GM19372 (cell line): Measurements from ENCODE around the gene TBC1D32.
"Not testable (repeated sequence)": the region's sequence is repeated elsewhere in the genome, so short reads cannot be mapped to it uniquely, and the experiment has no call there.

ENCODE experiments used
- ATAC-seq: cut with Tn5 transposase; IDR thresholded peaks from one replicate; pipeline ENCODE4 v1.9.1; 2021; ENCODE audit warnings: mild to moderate bottlenecking, low read depth, moderate library complexity; ENCODE audit not compliant: unreplicated experiment

TBC1D32 gene

DNA sequence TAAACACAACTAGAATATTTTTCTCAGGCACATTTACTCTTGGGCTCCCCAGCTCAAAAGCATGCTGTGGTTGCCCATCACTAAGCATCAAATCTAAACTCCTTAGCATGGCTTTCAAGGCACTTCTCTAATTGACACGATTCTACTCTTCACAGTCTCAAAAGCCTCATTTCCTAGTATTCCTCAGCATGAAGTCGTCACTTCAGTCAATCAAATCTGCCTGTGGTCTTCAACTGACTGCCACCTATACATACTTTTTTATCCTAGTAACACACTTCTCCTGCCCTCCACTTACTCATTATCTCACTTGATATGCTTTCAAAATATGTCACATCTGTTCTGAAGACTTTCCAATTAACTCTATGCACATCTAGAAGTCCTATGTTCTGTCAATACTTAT lies 110.3 kb downstream of the TBC1D32 start:
- no peak for ATAC-seq

- no peak for ATAC-seq
Measured at GRCh38 chr6:121223212-121223611, 111.1 kb downstream of the TBC1D32 start.

DNA sequence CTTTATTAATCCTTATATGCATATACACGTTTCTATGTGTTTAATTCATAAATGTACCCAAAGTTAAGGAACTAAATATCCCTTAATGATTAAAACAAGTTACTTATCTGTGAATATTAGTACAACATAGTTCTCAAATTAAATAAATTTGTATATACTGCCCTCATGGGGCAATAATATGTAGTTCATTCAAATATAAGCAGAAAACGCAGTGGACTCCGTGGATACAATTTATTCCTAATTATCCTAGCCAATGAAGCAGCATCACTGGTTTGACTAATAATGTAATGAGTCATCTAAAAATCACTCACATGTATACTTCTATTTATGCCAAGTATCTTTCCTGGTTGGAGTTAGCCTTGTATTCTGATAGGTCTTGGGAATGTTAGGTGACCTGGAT lies 111.6 kb downstream of the TBC1D32 start:
- no peak for ATAC-seq

GRCh38 chr6:121216928-121217327 lies 117.4 kb downstream of the TBC1D32 start:
- no peak for ATAC-seq

GRCh38 chr6:121213341-121213740 lies 120.9 kb downstream of the TBC1D32 start:
- ATAC-seq, result not testable (repeated sequence)

- no peak for ATAC-seq
Measured at GRCh38 chr6:121210943-121211342, 123.3 kb downstream of the TBC1D32 start.

GRCh38 chr6:121205569-121205968 lies 128.7 kb downstream of the TBC1D32 start:
- no peak for ATAC-seq

DNA sequence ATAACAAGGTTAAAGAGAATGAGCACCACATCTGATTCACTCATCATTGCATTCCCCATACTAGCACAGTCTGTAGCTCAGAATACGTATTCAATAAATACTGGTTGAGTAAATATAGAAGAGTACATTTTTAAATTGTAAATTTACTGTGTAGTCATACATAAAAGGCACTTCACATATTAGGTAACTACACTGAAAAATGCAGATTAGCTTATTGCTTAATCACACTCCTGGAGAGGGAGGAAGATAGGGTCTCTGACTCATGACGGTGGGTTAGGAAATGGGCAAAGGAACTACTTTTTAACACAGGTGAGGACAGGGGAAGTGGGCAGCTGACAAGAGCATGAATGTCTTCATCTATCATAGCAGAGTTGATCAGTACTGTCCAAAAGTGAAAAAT lies 133.2 kb downstream of the TBC1D32 start:
- no peak for ATAC-seq

DNA sequence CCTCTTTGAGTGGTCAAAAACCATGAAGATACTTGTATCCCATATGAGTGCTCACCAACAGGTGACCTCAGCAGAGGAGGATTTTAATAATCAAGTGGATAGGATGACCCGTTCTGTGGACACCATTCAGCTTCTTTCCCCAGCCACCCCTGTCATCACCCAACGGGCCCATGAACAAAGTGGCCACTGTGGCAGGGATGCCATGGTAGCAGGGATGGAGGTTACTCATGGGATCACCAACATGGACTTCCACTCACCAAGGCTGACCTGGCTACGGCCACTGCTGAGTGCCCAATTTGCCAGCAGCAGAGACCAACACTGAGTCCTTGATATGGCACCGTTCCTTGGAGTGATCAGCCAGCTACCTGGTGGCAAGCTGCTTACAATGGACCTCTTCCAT lies 138.2 kb downstream of the TBC1D32 start:
- not testable (repeated sequence) for ATAC-seq

- no peak for ATAC-seq
Measured at GRCh38 chr6:121190122-121190521, 144.2 kb downstream of the TBC1D32 start.

DNA sequence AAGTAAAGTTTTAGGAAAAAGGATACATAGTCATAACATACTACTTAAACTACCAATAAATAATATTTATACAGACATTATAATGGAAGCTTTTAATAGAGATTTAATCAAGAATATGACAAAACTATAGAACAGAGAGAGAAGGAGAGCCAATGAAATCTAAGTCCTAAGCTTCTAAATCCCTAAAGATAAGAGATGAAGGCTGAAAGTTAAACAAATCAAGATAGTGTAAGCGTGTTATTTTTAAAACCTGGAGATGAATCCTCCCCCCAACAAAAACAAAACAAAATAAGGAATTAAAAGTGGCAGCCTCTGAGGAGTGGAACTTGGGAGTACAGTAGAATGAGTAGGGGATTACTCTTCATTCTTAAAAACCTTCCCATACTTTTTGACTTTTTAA lies 145.9 kb downstream of the TBC1D32 start:
- no peak for ATAC-seq

GRCh38 chr6:121187833-121188200 lies 146.5 kb downstream of the TBC1D32 start:
- no peak for ATAC-seq

DNA sequence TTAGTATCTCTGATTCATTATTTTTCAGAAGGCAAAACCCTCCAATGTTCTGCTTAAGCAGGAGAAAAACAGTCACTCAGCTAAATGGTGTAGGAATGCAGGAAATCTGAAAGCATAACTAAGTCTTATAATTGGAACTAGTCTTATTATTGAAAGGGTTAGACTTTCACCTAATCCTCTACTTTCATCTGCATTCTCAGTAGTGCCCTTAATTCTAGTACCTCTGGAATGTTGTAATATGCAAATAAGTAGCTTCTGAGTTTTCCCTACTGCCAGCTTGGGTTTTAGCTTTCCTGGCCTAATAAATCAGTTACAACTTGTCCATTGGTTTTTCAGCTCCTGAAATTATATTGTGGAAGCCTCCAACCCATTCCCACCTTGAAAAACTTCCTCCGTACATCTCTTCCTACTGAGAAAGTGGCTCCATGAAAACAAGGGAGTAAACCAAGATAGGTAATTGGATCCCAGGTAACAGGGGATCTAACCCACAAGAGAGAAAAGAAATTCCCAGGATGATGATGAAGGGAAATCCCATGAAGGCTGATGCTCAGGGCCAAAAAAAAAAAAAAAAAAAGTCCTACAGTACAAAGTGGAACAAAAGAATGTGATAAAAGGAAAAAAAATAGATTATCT lies 147.0 kb downstream of the TBC1D32 start:
- ATAC-seq, result no peak

DNA sequence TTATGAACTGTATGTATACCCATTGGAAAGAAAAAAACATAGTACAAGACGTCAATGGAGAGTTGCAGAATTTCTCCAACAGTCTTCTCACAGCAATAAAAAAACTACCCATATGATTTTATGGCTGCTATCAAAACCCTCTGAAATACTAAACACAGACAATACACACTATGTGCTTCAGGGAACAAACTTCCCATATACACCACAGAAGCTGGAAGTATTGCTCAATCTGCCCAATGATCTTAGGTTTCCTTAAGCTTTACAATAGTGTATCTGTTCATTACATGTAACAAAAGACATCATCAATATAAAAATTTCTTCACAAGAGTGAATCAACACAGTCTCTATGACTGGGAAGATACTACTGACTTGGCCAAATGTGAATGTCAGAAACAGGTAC lies 150.5 kb downstream of the TBC1D32 start:
- ATAC-seq, result no peak

GRCh38 chr6:121175827-121176226 lies 158.5 kb downstream of the TBC1D32 start:
- ATAC-seq, result no peak

GRCh38 chr6:121172451-121172850 lies 161.8 kb downstream of the TBC1D32 start:
- not testable (repeated sequence) for ATAC-seq

DNA sequence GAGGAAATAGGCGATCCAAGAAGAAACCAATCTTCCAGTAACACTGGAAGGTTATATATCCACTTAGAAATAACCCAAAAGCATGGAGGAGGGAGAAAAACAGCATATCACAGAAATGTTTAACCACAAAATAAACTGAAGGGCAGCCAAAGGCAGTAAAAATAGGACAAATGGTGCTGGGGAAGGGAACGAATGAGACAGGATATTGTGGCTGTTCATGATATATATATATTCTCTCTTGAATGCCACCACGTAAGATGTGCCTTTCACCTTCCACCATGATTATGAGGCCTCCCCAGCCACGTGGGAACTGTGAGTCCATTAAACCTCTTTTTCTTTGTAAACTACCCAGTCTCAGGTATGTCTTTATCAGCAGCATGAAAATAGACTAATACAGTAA lies 162.4 kb downstream of the TBC1D32 start:
- ATAC-seq, result no peak

- ATAC-seq, result no peak
Measured at GRCh38 chr6:121161886-121162285, 172.4 kb downstream of the TBC1D32 start.

DNA sequence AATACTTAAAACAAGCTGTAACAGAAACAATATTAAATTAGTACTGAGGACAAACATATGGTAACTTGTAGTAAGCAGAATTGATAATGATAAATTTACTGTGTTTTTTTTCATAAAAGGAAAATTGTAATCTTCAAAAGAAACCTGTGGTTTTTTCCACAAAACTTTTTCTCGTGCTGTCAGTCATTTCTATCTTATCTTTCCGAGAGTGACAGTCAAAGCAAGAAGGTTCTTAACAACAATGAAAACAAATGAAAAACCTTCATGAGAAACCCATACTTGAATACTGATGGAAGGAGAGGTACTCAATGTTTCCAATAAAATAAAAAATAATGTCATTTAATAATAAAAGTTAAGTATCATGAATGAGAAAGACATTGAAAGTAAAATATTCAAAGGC lies 174.0 kb downstream of the TBC1D32 start:
- ATAC-seq, result no peak

DNA sequence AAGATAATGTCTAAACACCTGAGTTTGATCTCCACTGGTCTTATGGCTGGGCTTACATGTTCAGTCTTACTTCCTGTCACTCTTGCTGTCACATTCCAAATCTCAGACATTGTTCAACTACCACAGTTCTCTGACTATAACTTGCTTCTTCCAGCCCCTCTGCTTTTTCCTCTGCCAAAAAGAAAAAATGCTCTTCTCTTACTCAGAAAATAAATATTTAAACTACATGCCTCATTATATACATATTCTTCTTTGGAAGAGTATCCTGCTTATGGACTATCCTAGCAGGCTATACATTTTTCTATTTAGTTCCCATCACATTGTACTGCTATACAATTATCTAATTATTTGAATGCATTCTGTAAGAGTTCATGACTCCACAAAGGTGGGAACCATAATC lies 175.4 kb downstream of the TBC1D32 start:
- ATAC-seq, result no peak

DNA sequence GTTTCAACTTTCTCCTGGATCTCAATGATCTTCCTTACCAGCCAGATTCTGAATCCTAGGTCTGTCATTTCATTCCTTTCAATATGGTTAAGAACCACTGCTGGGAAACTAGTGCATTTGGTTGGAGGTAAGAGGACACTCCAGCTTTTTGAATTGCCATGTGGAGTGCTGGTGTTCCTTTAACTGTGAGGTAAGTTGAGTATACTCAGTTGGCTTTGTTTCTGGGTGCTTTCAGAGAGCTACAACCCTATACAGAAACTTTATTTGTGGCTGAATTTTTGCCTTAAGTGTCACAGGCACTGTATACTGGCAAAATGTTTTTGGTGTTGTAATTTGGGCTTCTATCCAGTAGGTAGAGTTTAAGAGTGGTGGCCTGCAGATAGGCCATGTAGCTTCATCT lies 175.8 kb downstream of the TBC1D32 start:
- no peak for ATAC-seq

GRCh38 chr6:121157906-121158305 lies 176.4 kb downstream of the TBC1D32 start:
- no peak for ATAC-seq

DNA sequence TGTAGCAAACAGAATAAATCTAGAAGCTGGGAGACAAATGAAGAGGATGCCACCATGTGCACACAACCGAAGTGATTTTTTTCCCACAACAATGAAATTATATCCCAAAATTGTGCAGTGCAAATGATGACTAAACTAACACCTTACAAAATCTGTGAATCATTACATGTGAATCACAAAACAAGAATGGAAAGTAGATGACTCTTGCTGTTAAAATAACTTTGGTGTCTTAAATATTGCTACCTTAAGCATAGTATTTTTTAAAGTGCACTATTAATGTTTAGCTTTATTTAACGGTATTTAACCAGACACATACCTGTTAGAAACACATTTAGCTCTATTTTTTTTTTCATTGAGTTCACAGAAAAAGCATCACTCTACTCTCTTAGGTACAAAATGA lies 190.8 kb downstream of the TBC1D32 start:
- no peak for ATAC-seq
